NCI-H2227 (cell line): Measurements from ENCODE around the gene ELMO1.

Experiments used
- DNase-seq: peaks from one replicate; lab custom pipeline; 2025; ENCODE audit not compliant: unreplicated experiment; lab: John Stamatoyannopoulos, UW

Gene ELMO1

DNA sequence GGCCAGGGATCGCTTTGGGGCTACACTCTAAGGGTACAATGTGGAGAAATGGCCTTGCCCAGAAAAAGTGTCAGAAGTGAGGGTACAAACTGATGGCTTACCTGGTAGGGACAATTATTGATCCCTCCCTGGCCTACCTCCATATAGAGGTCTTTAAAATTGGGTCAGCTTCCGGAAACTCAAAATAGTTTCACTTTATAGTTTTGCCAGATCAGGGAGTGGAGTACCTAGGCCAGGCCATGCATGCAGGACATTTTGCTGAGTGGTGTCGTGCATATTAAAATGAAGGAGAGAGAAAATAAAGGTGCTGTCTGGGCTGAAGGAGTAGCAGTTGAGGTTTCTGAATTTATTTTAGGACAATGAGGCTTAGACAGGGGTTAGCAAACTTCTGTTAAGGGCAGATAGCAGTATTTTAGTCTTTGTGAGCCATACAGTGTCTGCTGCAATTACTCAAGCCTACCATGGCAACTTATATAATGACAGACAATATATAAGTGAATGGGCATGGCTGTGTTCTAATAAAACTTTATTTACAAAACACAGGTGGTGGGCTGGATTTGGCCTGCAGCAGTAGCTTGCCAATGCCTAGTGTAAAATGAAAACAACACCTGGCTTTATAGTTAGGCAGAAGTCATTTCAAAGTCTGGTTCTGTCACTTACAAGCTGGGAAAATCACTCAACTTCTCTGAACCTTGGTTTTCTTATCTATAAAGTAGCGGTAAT is 547.5 kb downstream of the ELMO1 start:
- no peak for DNase-seq

DNA sequence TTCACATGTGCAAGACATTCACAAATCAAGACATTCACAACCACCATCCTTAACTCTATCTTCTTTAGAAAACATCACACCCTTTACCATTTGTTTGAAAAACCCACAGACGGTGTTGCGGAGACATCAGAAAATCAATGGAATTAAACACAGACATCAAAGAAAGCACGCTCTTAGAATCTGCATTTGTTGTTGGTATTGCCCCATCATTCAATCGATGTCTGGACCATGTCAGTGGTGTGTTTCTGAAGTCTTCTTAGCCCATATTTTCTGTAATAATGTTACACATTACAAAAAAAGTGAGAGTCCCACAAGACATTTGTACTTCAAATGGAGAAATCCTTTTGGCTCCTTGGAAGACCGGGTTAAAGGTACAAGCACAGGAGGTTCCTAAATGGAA is 550.5 kb downstream of the ELMO1 start:
- no peak for DNase-seq

DNA sequence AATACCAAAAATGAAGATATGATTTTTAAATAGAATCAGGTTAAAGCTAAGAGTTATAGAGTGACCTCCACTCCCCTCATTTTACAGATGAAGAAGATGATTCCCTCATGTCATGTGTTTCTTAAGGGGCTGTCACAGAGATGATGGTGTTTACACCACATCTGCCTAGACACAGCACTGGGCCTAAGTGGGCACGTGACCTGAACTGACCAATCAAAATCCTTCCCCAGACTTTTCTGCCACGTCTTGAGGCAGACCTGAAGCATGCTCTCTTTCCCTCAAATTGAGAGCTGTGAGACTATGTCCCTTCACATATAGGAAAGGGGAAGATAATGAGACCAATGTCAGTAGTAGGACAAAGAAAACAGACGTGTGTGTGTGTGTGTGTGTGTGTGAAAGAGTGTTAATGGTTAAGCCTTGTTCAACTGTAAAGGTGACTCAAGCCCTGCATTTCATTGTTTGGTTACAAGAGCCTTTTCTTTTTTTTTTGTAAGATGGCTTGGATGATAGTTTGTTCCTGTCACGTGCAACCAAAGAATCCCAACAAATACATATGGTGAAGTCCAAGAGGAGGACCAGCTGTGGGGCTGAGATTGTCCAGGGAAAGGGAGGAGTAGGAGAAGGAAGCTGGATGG is 551.6 kb downstream of the ELMO1 start:
- DNase-seq, result no peak

DNA sequence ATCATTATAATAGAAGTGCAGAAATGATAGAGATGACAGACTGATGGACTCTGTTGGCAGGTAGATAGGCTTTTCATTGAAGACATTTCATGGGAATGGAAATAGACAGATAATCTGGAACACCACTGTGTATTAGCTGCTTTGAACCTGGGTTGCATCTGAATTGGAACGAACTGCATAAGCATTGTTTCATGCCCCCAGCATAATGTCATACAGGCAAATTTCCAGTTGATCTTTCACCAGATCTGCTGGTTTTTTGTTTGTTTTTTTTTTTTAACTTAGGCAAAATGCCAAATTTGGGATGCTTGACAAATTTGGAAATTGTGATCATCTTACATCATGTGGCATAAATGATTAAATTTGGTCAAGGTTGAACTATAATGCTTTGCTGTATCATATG is 552.2 kb downstream of the ELMO1 start:
- no peak for DNase-seq

DNA sequence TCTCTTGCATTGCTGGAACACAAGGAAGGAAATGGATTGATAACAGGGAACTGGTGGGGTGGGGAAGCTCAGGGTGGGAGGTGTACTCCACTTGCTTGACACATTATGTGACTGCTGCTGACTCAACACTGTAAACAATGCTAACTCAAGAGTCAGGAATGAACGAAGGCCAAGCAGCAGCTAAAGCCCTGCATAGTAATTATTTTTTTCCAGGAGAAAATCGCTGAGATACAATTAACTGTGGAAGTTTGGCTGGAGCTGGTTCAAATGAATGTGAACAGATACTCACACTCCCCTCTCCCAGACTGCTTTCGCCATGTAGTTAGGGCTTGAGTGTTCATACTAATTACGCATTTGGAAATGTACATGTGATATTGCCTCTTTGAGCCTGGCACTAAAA is 553.5 kb downstream of the ELMO1 start:
- DNase-seq, result peak; percentile 64

DNA sequence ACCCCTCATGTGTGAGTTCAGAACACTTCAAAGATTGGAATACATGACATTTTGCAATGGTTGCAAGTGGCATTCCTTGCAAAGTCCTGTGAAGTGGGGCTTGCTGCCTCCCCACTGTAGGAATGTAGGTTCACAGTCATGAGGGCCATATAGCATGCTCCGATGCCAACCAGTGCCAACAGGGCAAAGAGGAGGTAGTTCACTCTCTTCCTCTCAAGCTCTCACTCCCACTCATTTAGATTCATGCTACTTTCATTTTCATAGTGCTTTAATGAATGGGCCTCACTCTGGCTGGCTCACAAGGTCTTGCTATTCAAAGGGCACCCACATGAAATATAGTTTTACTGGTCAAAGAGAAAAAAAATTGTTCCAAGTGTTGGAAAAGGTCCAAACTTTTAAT is 554.5 kb downstream of the ELMO1 start:
- DNase-seq, result no peak

DNA sequence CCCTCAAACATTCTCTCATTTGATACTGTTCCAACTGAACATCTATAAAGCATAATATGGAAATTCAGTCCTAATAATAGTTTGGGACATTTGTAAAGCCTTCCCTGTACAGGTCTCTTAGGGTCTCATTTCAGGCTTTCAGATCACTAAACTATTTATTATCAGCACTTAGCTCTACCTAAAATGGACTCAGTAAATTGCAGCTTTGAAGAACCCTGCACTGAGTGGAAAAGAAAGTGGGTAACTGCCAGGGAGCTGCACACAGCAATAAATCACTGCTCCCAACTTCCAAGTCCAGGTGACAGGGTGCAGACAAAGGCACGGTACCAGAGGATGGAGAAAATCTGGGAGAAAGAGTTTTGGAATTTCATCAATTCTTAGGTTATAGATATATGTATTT is 559.5 kb downstream of the ELMO1 start:
- DNase-seq, result peak; percentile 54

DNA sequence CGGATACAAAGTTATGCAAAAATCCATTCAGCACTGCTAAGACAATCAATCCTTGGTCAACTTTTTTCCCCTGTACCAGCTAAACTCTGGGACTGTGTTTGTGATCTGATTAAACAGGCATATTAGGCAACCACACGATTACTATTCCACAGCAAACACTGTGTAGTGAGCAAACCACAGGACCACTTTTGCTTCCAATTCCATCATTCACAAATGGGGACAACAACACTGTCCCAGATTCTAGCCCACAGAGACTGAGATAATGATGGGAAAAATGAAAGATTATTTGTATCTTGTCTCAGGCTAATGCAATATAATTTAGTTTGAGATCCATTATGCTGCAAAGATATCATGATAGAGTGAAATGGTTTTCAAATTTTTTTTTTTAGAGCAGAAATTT is 560.7 kb downstream of the ELMO1 start:
- DNase-seq, result no peak

DNA sequence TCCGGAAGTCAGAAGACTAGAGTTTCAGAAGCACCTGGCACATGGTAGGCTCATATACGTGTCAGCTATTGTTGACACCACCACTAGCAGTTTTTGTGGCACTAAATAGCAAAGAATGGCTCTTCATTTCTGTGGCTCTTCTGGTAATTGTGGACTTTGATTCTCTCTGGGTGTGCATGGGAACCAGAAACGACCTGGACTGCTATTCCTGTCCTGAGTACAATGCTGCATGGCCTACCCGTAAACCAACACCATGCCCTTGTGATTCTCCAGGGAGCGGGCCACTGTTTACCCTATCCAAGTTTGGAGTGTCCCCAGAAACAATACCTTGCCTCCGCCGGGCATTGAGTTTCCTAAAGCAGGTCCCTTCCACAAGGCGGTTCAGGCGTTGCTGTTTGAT is 561.4 kb downstream of the ELMO1 start:
- no peak for DNase-seq

DNA sequence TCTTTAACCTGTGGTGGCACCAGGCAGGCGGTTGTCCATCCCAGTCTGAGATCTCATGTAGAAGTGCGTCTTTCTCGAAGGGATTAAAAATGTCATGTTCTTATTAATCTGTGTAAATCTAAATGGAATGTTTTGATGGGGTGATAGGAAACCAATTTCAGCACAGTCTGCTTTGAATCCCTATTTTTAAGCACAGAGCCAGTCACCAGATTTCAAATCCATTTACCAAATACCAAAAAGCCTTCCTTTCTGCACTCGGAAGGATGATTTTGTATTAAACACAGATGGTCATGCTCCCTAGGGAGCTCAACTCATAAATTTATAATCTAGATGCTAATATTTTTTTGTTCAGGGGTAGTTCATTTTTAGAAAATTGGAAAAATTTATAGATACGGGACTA is 563.8 kb downstream of the ELMO1 start:
- DNase-seq, result no peak

DNA sequence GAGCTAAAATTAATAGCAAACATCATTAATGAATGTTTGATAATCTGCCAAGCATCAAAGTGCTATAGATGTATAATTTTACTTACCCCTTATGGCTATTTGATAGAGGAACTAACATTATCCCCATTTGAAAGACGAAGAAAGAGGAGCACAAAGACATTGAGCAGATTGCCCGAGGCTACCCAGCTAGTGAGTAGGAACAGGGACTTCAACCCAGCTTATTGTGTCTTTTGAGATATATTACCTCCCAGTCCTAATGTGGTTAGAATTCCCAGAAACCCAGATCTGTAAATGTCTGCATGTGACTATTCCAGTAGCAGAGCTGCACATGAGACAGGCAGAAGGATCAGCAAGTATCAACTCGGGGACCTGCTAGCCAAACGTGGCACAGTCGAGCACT is 564.3 kb downstream of the ELMO1 start:
- no peak for DNase-seq

DNA sequence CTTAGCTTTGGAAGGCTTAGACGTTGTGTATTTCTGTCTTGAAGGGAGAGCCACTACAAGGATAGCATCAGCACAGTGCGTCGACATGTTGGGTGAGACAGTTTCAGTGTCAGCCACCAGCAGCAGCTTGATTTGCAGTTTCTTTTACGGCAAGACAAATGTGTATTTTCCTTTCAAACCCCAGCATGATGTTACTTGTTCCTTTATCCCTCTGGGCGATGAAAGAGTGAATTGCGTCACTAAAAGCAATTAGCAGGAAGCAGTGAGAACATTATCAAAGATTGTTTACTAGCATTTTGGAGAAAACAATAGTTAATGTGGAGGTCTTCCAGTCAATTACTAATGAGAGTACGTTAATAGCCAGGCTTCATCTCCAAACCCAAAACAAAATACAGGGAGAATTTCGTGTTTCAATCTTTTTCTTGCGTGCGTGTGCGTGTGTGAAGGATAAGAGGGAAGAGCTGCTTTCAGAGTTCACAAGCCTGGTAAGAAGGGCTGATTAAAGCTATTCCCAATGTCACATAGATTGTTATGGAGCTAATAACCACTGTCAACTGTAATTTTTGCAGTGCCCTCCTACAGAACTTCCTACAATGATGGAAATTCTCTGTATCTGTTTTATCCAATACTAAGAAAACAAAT is 567.3 kb downstream of the ELMO1 start:
- DNase-seq, result peak; percentile 2

DNA sequence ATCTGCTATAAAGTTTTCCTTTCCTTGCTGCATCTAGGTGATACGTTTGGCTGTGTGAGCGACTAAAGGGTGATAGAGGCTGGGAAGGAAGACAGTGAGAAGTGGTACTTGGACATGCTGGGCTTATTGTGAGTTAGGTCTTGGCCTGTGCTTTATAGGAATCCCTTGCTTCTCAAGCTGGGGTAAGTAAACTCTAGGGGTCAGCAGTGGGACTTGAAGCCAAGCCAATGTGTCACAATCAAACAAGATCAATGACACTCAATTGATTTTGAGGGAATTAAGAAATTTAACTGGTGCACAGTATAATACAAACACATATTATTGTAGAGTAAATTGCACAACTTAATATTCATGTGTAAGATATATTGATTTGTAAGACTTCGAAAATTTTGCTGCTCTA is 568.6 kb downstream of the ELMO1 start:
- DNase-seq, result no peak

DNA sequence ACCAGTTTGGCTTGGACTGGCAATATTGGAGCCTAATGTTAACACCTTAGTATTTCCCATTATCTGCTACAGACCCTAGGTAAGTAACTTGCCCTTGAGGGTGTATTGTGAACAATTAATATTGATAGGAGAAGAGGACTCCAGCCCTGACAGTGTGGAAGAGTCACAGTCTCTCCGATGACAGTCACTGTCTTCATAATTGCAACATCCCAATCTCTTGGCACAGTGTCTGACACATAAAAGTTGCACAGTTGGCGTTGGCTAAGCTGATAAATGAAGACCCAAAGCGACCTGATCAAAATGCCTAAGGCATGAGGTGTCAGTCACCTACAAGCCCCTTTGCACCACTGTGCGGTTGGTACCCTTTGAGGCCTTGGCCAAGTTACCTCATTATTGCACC is 569.6 kb downstream of the ELMO1 start:
- no peak for DNase-seq

DNA sequence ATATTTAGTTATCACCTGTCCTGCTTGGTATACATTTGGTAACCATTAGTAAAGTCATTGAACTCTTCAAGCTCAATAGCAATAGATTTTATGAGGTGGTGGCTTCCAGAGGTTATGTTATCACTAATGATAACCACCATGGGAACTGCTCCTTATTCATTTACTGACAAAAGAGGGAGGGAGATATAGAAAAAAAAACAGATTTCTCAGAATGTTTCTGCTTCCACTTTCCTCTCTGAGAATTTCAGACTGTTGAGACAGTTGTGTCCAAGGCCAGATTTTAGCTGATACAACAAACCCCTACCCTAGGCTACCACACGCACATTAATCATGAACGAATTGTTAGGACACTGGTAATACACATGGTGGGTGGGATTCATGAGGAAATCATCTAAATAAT is 570.4 kb downstream of the ELMO1 start:
- no peak for DNase-seq

DNA sequence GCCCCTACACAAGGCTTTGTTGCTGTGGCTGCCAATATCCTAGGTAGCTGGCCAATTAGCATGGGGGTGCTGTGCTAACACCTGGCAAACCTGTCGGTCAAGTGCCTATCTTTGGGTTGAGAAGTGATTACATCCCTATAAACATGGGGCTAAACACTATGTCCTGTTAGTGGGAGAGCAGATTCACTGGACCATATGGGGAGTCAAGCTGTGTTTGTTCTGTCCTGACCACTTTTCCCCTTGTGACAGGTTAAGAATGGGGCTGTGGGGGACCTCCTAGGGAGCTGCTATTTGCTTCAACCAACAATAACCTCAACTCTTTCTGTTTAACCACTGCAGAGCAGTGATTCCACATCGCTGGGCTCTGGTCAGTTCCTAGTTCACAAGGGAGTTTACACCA is 572.9 kb downstream of the ELMO1 start:
- no peak for DNase-seq

DNA sequence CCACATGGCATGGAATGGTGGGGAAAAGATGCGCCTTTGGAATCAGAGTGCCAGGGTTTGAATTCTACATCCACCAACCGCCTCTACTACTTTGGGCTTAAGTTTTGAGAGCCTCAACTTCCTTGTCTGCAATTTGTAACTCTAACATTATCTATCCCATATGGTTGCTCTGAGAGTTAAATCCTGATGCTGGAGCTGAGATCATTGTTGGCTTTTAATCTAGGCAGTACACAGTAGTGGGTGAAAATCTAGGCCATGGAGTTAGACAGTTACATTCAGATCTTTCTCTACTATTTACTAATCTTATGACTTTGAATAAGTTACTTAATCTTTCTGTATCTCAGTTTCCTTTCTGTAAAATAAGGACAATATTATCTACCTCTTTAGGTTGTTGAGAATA is 574.6 kb downstream of the ELMO1 start:
- no peak for DNase-seq

DNA sequence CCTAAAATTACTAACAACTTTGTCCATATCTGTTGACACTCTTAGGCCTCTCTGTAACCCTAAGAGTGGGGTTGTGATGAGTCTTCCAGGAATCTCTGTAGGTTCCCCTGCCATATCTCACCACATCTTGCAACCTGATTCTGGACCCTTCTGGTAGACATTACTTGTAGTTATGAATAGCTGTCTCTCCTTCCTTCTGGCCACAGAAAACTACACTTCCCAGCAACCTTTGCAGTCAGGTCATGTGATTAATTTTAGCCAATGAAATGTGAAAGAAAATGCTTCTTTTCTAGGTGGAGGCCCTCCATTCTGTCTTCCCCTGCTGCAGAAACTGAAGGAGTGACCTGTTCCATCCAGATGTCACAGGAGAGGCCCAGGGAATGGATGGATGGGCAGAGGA is 576.8 kb downstream of the ELMO1 start:
- peak; percentile 10 for DNase-seq

DNA sequence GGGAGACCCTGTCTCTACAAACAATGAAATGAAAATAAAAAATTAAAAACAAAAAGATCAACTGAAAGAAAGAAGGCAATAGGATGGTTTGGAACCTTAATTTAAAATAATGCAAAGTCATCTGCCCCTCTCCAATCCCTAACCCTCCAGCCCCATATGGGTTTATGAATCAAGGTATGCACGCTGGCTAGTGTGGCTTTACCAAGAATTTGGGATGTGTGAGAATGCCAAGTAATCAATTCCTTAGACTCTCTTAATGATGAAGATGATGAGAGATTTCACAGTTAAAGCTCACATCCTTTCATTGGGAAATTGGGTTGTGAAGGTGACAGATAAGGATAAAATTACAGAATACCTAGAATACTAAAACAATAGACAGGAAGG is 577.3 kb downstream of the ELMO1 start:
- DNase-seq, result no peak

DNA sequence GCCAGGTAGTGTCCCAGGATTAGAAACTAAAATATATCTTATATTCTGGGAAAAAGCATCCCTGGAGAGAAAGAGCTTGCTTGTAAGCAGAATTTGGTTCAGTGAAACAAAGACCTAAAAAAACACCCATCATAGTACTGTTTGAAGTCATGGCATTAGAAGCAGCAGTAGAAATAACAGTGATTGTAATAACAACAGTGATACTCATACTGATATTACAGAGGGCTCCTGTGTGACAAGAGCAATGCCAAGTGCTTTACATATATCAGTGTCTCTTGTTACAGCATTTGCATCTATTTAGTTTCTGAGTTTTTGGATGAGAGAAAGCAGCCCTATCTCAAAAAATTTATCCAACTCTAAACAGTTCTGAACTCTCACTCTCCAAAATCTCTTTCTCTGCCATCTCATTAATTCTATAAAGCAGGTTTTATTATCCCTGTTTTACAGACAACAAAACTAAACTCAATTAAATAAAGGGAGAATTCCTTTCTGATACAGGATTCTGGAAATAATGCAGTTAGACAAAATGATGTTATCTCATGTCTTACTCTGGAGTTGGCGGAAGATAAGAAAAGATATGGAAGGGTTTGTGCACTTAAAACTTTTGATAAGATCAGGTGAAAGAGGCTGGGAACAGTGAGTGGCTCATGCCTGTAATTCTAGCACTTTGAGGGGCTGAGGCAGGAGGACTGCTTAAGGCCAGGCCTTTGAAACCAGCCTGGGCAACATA is 577.9 kb downstream of the ELMO1 start:
- DNase-seq, result no peak

DNA sequence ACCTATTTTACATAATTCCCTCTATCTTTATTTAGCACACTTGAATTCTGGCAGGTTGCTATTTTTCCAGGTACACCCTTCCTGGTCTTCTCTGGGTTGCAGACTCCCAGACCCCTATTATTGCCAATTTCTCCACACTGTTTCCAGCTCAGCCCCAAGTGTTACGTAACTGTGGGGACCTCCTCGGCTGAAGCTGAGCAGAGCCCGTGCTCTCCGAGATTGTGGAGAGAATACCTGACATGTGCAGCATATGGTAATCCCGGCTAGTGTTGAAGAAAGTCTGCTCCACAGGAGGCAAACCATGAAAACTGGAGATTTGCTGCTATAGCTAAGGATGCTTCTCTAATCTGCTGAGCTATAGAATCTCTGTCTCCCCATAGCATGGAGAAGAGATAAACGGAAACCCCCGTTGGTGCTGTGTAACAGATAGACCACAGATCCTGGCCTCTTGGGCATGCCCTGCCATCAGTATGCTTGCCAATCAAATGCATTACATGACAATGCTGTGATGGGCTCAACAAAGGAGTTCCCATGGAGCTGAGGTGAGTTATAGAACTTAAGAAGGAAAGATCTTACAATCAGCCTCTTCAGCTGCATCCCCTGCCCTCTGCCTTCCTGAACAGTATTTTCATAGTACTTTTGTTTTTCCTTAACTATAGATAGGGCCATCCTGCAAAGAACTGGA is 579.8 kb downstream of the ELMO1 start:
- DNase-seq, result no peak
